ENCODE data around the gene PLCG1. TPM values are rescaled to one million over a fixed set of nuclear protein-coding genes. Genes with fewer than 3 reads are reported as not detected.
"Not testable (repeated sequence)": the region's sequence is repeated elsewhere in the genome, so short reads cannot be mapped to it uniquely, and the experiment has no call there.

Gene PLCG1
- total and polyA plus RNA-seq, 4 donors = 2.0 to 30.4 (median 16.1) TPM

- Histone ChIP-seq H3K4me1 (ENCODE audit: control insufficient read depth in 4 of 4, insufficient read depth in 4 of 4, low read length in 3 of 4) (peaks cover 0 to 13% (median 4%) of the 10 kb centered on the region in 4 donors), H3K27me3 (ENCODE audit: control insufficient read depth in 4 of 4, insufficient read depth in 4 of 4, low read length in 3 of 4) (no peaks in the 10 kb centered on the region), H3K4me3 (ENCODE audit: low read depth in 1 of 3, low read length in 3 of 3) (no peak overlapping the region), H3K27ac (ENCODE audit: low read depth in 1 of 2, low read length in 2 of 2) (no peak overlapping the region), H3K9me3 (ENCODE audit: control insufficient read depth in 4 of 4, low read length in 3 of 4) (no peaks in the 10 kb centered on the region), H3K9ac (ENCODE audit: low read depth in 1 of 2, low read length in 2 of 2) (no peak overlapping the region), H3K36me3 (ENCODE audit: control insufficient read depth in 4 of 4, insufficient read depth in 3 of 4, low read depth in 1 of 4, low read length in 3 of 4) (peaks cover 14 to 22% (median 19%) of the 10 kb centered on the region in 4 donors)
- DNase-seq (ENCODE audit: low spot score) = no peak
- TF ChIP-seq EGR1 (IDR thresholded peaks at IDR 0.05; ENCODE audit: low read depth in 2 of 2) = no peak
- no peak for TF ChIP-seq CTCF (IDR thresholded peaks at IDR 0.05; ENCODE audit: low read depth, low read length, missing input control)
- TF ChIP-seq MAX (IDR thresholded peaks at IDR 0.05) = no peak
- no peak for TF ChIP-seq RXRA (IDR thresholded peaks at IDR 0.05)
- TF ChIP-seq REST (IDR thresholded peaks at IDR 0.05) = no peak
- TF ChIP-seq FOXA2 (IDR thresholded peaks at IDR 0.05) = no peak
- TF ChIP-seq HNF4G (IDR thresholded peaks at IDR 0.05) = no peak
- TF ChIP-seq JUND (IDR thresholded peaks at IDR 0.05) = no peak
- no peak for TF ChIP-seq ATF3 (IDR thresholded peaks at IDR 0.05)
- no peak for TF ChIP-seq FOXA1 (IDR thresholded peaks at IDR 0.05)
- no peak for TF ChIP-seq GABPA (IDR thresholded peaks at IDR 0.05 in 1 of 2, conservative IDR thresholded peaks at IDR 0.05 in 1 of 2)
- no peak for TF ChIP-seq TAF1 (conservative IDR thresholded peaks at IDR 0.05)
- no peak for TF ChIP-seq HNF4A (conservative IDR thresholded peaks at IDR 0.05)
- no peak for TF ChIP-seq YY1 (IDR thresholded peaks at IDR 0.05)
- no peak for TF ChIP-seq ZBTB33 (IDR thresholded peaks at IDR 0.05)
- no peak for TF ChIP-seq SP1 (IDR thresholded peaks at IDR 0.05)
- no peak for TF ChIP-seq NR2F2 (IDR thresholded peaks at IDR 0.05)
- TF ChIP-seq RAD21 (IDR thresholded peaks at IDR 0.05) = no peak
- WGBS = 95% methylated on average over 3 of the region's 3 CpGs
Measured at GRCh38 chr20:41126719-41127118, 10.6 kb upstream of the PLCG1 start.

- not testable (repeated sequence) for H3K9me3 ChIP-seq (ENCODE audit: control insufficient read depth in 4 of 4, low read length in 3 of 4); H3K27ac ChIP-seq (ENCODE audit: low read depth in 1 of 2, low read length in 2 of 2); DNase-seq (ENCODE audit: low spot score); H3K9ac ChIP-seq (ENCODE audit: low read depth in 1 of 2, low read length in 2 of 2); H3K36me3 ChIP-seq (ENCODE audit: control insufficient read depth in 4 of 4, insufficient read depth in 3 of 4, low read depth in 1 of 4, low read length in 3 of 4); H3K4me3 ChIP-seq (ENCODE audit: low read depth in 1 of 3, low read length in 3 of 3); H3K27me3 ChIP-seq (ENCODE audit: control insufficient read depth in 4 of 4, insufficient read depth in 4 of 4, low read length in 3 of 4)
- peaks cover 0 to 13% (median 4%) of the 10 kb centered on the region in 4 donors for H3K4me1 ChIP-seq (ENCODE audit: control insufficient read depth in 4 of 4, insufficient read depth in 4 of 4, low read length in 3 of 4)
- WGBS = no CpG with 5 or more reads among the region's 3 CpGs
Measured at GRCh38 chr20:41128317-41128716, 9.0 kb upstream of the PLCG1 start.

Measured in liver (tissue), 9 donors.